CD14-positive monocyte (primary cell): ENCODE measurements around the gene MAN1C1. TPM values are rescaled to one million over a fixed set of nuclear protein-coding genes. Genes with fewer than 3 reads are reported as not detected.
A peak's percentile ranks its signal among the peaks of the same experiment; 100 is the strongest.

Experiments used
- DNase-seq, 3 donors: peaks; one replicate each; pipeline ENCODE4 v3.0.0-alpha.2; 2011 to 2022
- H2AFZ ChIP-seq: 2 replicates; pipeline ENCODE4 v1.6.0; 2012; ENCODE audit warnings: mild to moderate bottlenecking, low read depth, low read length, inconsistent platforms; ENCODE audit not compliant: insufficient read depth, poor library complexity, severe bottlenecking
- H3K27ac ChIP-seq, 2 donors: 1 replicate in 1 of 2; 2 replicates in 1 of 2; pipeline ENCODE4 v1.5.1; 2012 to 2013; ENCODE audit warnings: low read length in 2 of 2, control low read depth in 1 of 2, inconsistent platforms in 1 of 2, low read depth in 1 of 2, mild to moderate bottlenecking in 1 of 2
- H3K27me3 ChIP-seq, 2 donors: one replicate each; pipeline versions ENCODE4 v1.6.0 to v1.6.1; 2011 to 2013; ENCODE audit warnings: low read length in 2 of 2; ENCODE audit not compliant: control insufficient read depth in 2 of 2, insufficient read depth in 2 of 2
- H3K36me3 ChIP-seq, 2 donors: replicated peaks in 1 of 2; 1 replicate in 1 of 2; 2 replicates in 1 of 2; pipeline versions ENCODE4 v1.5.1 to v1.6.1; 2012 to 2013; ENCODE audit warnings: low read length in 2 of 2, control low read depth in 1 of 2, inconsistent platforms in 1 of 2, mild to moderate bottlenecking in 1 of 2; ENCODE audit not compliant: insufficient read depth in 2 of 2, control insufficient read depth in 1 of 2
- H3K4me1 ChIP-seq, 2 donors: 1 replicate in 1 of 2; 2 replicates in 1 of 2; pipeline versions ENCODE4 v1.5.1 to v1.6.1; 2012 to 2013; ENCODE audit warnings: low read length in 2 of 2, control low read depth in 1 of 2, inconsistent platforms in 1 of 2, mild to moderate bottlenecking in 1 of 2, moderate library complexity in 1 of 2; ENCODE audit not compliant: insufficient read depth in 2 of 2, control insufficient read depth in 1 of 2
- H3K4me2 ChIP-seq: replicated peaks from 2 replicates; pipeline ENCODE3; 2012; ENCODE audit warnings: low read length, moderate library complexity, mild to moderate bottlenecking; ENCODE audit not compliant: poor library complexity, severe bottlenecking; ENCODE audit errors: extremely low read depth
- H3K4me3 ChIP-seq, 3 experiments: fragments of 200-600 bp in 1 of 3; sonication (generic) in 1 of 3; replicated peaks in 1 of 3; 1 replicate in 2 of 3; 2 replicates in 1 of 3; pipeline ENCODE4 v1.5.1; 2011 to 2013; ENCODE audit warnings: low read length in 3 of 3, mild to moderate bottlenecking in 3 of 3, control low read depth in 2 of 3, low read depth in 2 of 3, inconsistent platforms in 1 of 3, moderate library complexity in 1 of 3
- H3K79me2 ChIP-seq: 2 replicates; pipeline ENCODE4 v1.6.0; 2012; ENCODE audit warnings: mild to moderate bottlenecking, control low read depth, inconsistent platforms, low read length, moderate library complexity; ENCODE audit not compliant: insufficient read depth
- H3K9ac ChIP-seq: 2 replicates; pipeline ENCODE4 v1.6.0; 2017; ENCODE audit warnings: low read length, mild to moderate bottlenecking; ENCODE audit not compliant: insufficient read depth, poor library complexity, severe bottlenecking
- H3K9me3 ChIP-seq, 2 donors: replicated peaks in 1 of 2; 1 replicate in 1 of 2; 2 replicates in 1 of 2; pipeline versions ENCODE4 v1.5.1 to v1.6.1; 2012 to 2013; ENCODE audit warnings: low read length in 2 of 2, control low read depth in 1 of 2; ENCODE audit not compliant: control insufficient read depth in 1 of 2, insufficient read depth in 1 of 2
- H4K20me1 ChIP-seq: 2 replicates; pipeline ENCODE4 v1.6.0; 2012; ENCODE audit warnings: mild to moderate bottlenecking, low read length, control low read depth, moderate library complexity; ENCODE audit not compliant: insufficient read depth
- H3K27ac Mint-ChIP-seq, 7 donors: one replicate each; pipeline ENCODE4 v1.8.0; 2020; ENCODE audit warnings: mild to moderate bottlenecking in 7 of 7, mixed read lengths in 7 of 7, moderate library complexity in 6 of 7, inconsistent platforms in 2 of 7
- H3K27me3 Mint-ChIP-seq, 3 donors: one replicate each; pipeline ENCODE4 v1.8.0; 2021 to 2022; ENCODE audit warnings: low read depth in 3 of 3, mild to moderate bottlenecking in 3 of 3, mixed read lengths in 3 of 3, moderate library complexity in 3 of 3, inconsistent platforms in 1 of 3
- H3K36me3 Mint-ChIP-seq, 2 donors: one replicate each; pipeline ENCODE4 v1.8.0; 2020; ENCODE audit warnings: mixed read lengths in 2 of 2, inconsistent platforms in 1 of 2, mild to moderate bottlenecking in 1 of 2
- H3K4me1 Mint-ChIP-seq: one replicate; pipeline ENCODE4 v1.8.0; 2020; ENCODE audit warnings: mild to moderate bottlenecking, mixed read lengths
- H3K4me3 Mint-ChIP-seq, 2 donors: one replicate each; pipeline ENCODE4 v1.8.0; 2020; ENCODE audit warnings: mild to moderate bottlenecking in 2 of 2, mixed read lengths in 2 of 2, moderate library complexity in 1 of 2
- H3K9me3 Mint-ChIP-seq, 7 donors: one replicate each; pipeline ENCODE4 v1.8.0; 2020 to 2022; ENCODE audit warnings: mixed read lengths in 7 of 7, mild to moderate bottlenecking in 6 of 7, moderate library complexity in 6 of 7, inconsistent platforms in 2 of 7
- WGBS: methylation state at CpG from one replicate; pipeline ENCODE4 v1.1.5; 2013; ENCODE audit warnings: missing lambda C conversion rate; ENCODE audit not compliant: insufficient coverage; 5-methylcytosine and 5-hydroxymethylcytosine counted together
- intact Hi-C, 2 donors: fragments of 100-400 bp; cut with micrococcal nuclease; formaldehyde crosslinking; loops; one replicate each; pipeline versions ENCODE4 v1.15.0 to v1.15.1; 2023
- polyA plus RNA-seq, 3 donors: library from polyadenylated mRNA; depleted of rRNA in 1 of 3; unstranded in 2 of 3; stranded (reverse) in 1 of 3; fragments of 300-500 nt in 2 of 3; fragments of >200 nt in 1 of 3; fragmentation: Illumina TruSeq in 2 of 3; gene quantifications; 1 replicate in 2 of 3; 2 replicates in 1 of 3; pipeline ENCODE4 v1.2.3, GENCODE V29; 2012 to 2021
- TF ChIP-seq, protein P1 (sequence below): fragments of 200-600 bp; IDR thresholded peaks from one replicate; pipeline ENCODE4 v1.8.0; 2022; ENCODE audit warnings: antibody characterized with exemption, mild to moderate bottlenecking

The MAN1C1 gene
- polyA plus RNA-seq, 3 donors = 1.2 to 7.2 (median 1.7) TPM

DNA sequence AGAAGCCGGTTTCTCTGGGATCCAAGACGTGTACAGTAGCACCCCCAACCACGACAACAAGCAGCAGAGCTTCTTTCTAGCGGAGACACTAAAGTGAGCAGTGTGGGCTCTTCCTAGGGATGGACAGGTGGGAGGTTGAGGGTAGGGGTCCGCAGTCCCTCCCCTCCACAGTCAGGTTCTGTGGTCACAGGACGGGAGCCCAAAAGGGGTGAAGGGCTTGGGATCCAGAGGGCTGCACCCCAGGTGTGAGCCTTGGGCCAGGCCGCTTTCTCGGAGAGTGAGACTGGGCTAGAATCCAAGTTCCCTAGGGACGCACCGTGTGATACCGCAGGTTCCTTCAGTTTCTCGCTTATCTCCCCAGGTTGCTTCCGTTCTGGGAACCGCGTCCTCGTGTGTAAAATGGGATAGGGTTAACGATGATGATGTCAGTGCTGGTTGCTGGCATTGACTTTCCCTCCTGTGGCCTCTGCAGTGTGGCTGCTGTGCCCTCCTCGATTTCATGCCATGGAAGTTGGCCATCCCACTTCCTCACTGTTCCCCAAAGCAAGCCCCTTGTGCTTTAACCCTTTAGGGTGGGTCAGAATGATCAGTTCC is 166.1 kb downstream of the MAN1C1 start:
- H3K9ac ChIP-seq = no peak overlapping the region
- no peaks in the 10 kb centered on the region for H3K79me2 ChIP-seq
- H3K9me3 ChIP-seq = no peaks in the 10 kb centered on the region
- no peak overlapping the region for H3K27ac ChIP-seq
- no peaks in the 10 kb centered on the region for H3K4me1 Mint-ChIP-seq
- intact Hi-C loops = no loop called here
- H2AFZ ChIP-seq = no peak overlapping the region
- no peak for DNase-seq
- no peak overlapping the region for H3K4me3 Mint-ChIP-seq
- H3K36me3 Mint-ChIP-seq = peaks cover 33 to 46% of the 10 kb centered on the region in 2 donors
- no peaks in the 10 kb centered on the region for H3K27me3 ChIP-seq
- TF ChIP-seq, protein P1, sequence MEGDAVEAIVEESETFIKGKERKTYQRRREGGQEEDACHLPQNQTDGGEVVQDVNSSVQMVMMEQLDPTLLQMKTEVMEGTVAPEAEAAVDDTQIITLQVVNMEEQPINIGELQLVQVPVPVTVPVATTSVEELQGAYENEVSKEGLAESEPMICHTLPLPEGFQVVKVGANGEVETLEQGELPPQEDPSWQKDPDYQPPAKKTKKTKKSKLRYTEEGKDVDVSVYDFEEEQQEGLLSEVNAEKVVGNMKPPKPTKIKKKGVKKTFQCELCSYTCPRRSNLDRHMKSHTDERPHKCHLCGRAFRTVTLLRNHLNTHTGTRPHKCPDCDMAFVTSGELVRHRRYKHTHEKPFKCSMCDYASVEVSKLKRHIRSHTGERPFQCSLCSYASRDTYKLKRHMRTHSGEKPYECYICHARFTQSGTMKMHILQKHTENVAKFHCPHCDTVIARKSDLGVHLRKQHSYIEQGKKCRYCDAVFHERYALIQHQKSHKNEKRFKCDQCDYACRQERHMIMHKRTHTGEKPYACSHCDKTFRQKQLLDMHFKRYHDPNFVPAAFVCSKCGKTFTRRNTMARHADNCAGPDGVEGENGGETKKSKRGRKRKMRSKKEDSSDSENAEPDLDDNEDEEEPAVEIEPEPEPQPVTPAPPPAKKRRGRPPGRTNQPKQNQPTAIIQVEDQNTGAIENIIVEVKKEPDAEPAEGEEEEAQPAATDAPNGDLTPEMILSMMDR = no peak
- H3K4me3 ChIP-seq = no peak overlapping the region
- peaks cover 17 to 37% of the 10 kb centered on the region in 2 donors for H3K36me3 ChIP-seq
- peaks cover 1 to 2% (median 2%) of the 10 kb centered on the region in 3 donors for H3K27me3 Mint-ChIP-seq
- no peaks in the 10 kb centered on the region for H3K9me3 Mint-ChIP-seq
- H3K27ac Mint-ChIP-seq = peak overlapping the region in 2 of 7 donors; percentile 33 to 46
- no peaks in the 10 kb centered on the region for H3K4me1 ChIP-seq
- H4K20me1 ChIP-seq = no peaks in the 10 kb centered on the region
- no peak overlapping the region for H3K4me2 ChIP-seq
- 56% methylated on average over 11 of the region's 18 CpGs for WGBS

DNA sequence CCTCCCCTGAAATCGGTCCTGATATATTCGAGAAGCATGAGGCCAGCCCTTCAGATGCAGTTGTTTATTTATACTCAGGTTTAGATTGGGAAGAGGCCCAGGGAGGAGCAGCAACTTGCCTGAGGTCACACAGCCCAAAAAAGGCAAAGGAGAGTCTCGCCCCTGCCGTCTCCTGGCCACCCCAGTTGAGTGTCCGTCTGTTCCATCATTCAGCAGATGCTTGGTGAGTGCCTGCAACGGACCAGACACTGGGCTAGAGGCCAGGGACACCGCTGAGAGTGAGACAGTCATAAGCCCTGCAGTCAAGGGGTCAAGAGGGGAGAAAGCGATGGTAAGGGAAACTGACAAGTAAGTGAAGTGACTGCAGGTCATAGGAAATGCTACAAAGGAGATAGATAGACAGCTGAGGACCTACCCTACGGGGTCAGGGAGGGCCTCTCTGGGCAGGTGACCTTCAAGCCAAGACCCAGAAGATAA is 168.0 kb downstream of the MAN1C1 start:
- H3K36me3 ChIP-seq = peaks cover 12 to 35% of the 10 kb centered on the region in 2 donors
- no peak overlapping the region for H3K4me3 ChIP-seq
- Mint-ChIP-seq H3K27ac (peak overlapping the region in 1 of 7 donors; percentile 5), H3K4me3 (no peak overlapping the region), H3K4me1 (no peaks in the 10 kb centered on the region), H3K36me3 (peaks cover 28 to 41% of the 10 kb centered on the region in 2 donors), H3K9me3 (peaks cover 0 to 4% (median 0%) of the 10 kb centered on the region in 7 donors), H3K27me3 (peaks cover 1 to 2% (median 2%) of the 10 kb centered on the region in 3 donors)
- no peak overlapping the region for H2AFZ ChIP-seq
- intact Hi-C loops = no loop called here
- H3K4me1 ChIP-seq = no peaks in the 10 kb centered on the region
- H3K27me3 ChIP-seq = no peaks in the 10 kb centered on the region
- H3K9ac ChIP-seq = no peak overlapping the region
- H3K4me2 ChIP-seq = no peak overlapping the region
- H4K20me1 ChIP-seq = no peaks in the 10 kb centered on the region
- 87% methylated on average over 7 of the region's 9 CpGs for WGBS
- H3K27ac ChIP-seq = no peak overlapping the region
- H3K79me2 ChIP-seq = no peaks in the 10 kb centered on the region
- no peak for DNase-seq
- H3K9me3 ChIP-seq = no peaks in the 10 kb centered on the region
- TF ChIP-seq, protein P1 = no peak
